Ovary (tissue), 3 donors: ENCODE measurements around the gene GJB3.

Experiments
- CTCF ChIP-seq, 3 donors: fragments of 450-650 bp in 2 of 3; fragments of 200-600 bp in 1 of 3; IDR thresholded peaks; one replicate each; pipeline versions ENCODE4 v1.5.1 to v1.8.0; 2016 to 2022; ENCODE audit warnings: antibody characterized with exemption in 3 of 3, mild to moderate bottlenecking in 1 of 3
- EP300 ChIP-seq: sonication (generic); formaldehyde crosslinking; IDR thresholded peaks from one replicate; pipeline ENCODE4 v1.6.1; 2017; ENCODE audit warnings: antibody characterized with exemption
- POLR2A ChIP-seq: fragments of 450-650 bp; IDR thresholded peaks from one replicate; pipeline ENCODE4 v1.6.1; 2017; ENCODE audit warnings: antibody characterized with exemption, mild to moderate bottlenecking, moderate library complexity
- donor health status: DM: no; HTN: no; CAD: no.

GRCh38 chr1:34750610-34751009 lies 30.4 kb upstream of the GJB3 start:
- TF ChIP-seq CTCF (IDR thresholded peaks at IDR 0.05) (no peak), POLR2A (no peak), EP300 (no peak)
